ENCODE measurements around the gene ZBTB37.

- TF ChIP-seq CTCF (conservative IDR thresholded peaks at IDR 0.05; ENCODE audit: low read depth, low read length) (no peak), USF2 (IDR thresholded peaks at IDR 0.05; ENCODE audit: low read depth, low read length) (no peak), POLR2A (IDR thresholded peaks at IDR 0.05; ENCODE audit: low read depth, low read length) (no peak), RAD21 (IDR thresholded peaks at IDR 0.05; ENCODE audit: low read length) (no peak), NFE2L2 (IDR thresholded peaks at IDR 0.05; ENCODE audit: low read depth, low read length) (no peak), MXI1 (IDR thresholded peaks at IDR 0.05; ENCODE audit: borderline replicate concordance, low read depth, low read length) (no peak), CHD1 (IDR thresholded peaks at IDR 0.05; ENCODE audit: low read depth, low read length) (no peak), RCOR1 (IDR thresholded peaks at IDR 0.05; ENCODE audit: insufficient replicate concordance, low read length) (no peak), SMC3 (IDR thresholded peaks at IDR 0.05; ENCODE audit: low read depth, low read length) (no peak)
Measured at GRCh38 chr1:173865468-173866164, 2.6 kb upstream of the ZBTB37 start.

All from IMR-90 (cell line).